Measurements from ENCODE around the gene PLA2G6.
"Not testable (repeated sequence)": the region's sequence is repeated elsewhere in the genome, so short reads cannot be mapped to it uniquely, and the experiment has no call there.

Gene PLA2G6

DNA sequence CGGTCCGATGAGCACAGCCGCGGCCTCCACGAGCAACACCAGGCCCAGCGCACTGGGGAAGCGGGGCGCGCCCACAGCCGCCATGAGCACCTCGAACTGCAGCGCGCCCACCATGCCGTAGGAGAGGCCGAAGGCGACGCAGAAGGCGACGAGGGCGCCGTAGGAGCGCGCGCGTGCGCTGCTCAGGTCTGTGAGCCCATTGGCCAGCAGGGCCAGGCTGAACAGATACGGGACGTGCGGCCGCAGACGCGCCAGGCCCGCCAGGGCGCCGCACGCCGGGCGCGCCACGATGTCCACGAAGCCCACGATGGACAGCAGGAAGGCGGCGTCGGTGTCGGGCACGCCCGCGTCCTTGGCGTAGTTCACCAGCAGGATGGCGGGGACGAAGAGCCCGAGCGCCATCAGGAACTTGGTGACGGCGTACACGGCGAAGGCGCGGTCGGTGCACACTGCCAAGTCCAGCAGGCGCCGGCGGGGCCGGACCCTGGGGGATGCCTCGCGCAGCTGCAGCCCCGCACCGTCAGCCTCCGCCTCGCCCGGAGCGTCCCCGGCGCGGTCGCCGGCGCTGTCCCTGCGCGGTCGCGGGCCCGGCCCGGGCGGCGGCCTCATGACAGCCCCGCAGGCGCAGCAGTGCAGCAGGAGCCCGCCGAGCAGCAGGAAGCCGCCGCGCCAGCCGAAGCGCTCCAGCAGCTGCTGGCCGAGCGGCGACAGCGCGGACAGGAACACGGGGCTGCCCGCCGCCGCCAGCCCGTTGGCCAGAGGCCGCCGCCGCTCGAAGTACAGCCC, 100.6 kb downstream of the PLA2G6 start:
- Histone ChIP-seq H3K4me3 (peak overlapping the region; percentile 45 to 49), H3K4me1 (peaks cover 0 to 28% (median 22%) of the 10 kb centered on the region in 4 donors), H3K27ac (peak overlapping the region; percentile 10 to 59), H3K27me3 (peaks cover 0 to 12% of the 10 kb centered on the region in 2 donors), H3K36me3 (peaks cover 0 to 25% (median 13%) of the 10 kb centered on the region in 3 donors), H3K9me3 (no peaks in the 10 kb centered on the region)
- intact Hi-C loops (cut with DNase I; ENCODE audit: low total_unique reads), result no loop called here
- DNase-seq, result no peak
- peak in 1 of 2 experiments; percentile 4 for TF ChIP-seq CTCF (IDR thresholded peaks at IDR 0.05)

DNA sequence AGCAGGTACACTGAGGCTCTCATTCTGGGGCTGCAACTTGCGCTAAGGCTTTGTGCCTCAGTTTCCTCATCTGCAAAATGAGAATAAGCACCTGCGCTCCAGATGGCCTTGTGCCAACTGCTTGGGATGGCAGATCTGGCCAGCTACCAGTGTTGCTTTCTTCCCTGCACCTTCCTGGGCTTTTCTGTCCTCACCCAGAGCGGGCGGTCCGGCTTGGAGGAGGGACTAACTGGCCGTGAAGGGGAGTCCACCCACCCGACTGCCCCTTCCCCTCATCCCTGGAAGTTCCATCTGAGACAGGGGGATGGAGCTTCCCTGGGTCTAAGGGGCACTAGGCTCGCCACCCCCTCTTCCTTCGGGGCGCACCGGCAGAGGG, 101.2 kb downstream of the PLA2G6 start:
- no peak for DNase-seq
- peaks cover 0 to 25% (median 13%) of the 10 kb centered on the region in 3 donors for H3K36me3 ChIP-seq
- no peaks in the 10 kb centered on the region for H3K9me3 ChIP-seq
- no peak for TF ChIP-seq CTCF (IDR thresholded peaks at IDR 0.05)
- intact Hi-C loops (cut with DNase I; ENCODE audit: low total_unique reads), result no loop called here
- H3K27me3 ChIP-seq, result peaks cover 0 to 12% of the 10 kb centered on the region in 2 donors
- H3K4me3 ChIP-seq, result peak overlapping the region; percentile 45 to 49
- peak overlapping the region in 1 of 2 donors; percentile 30 for H3K27ac ChIP-seq
- H3K4me1 ChIP-seq, result peaks cover 0 to 28% (median 22%) of the 10 kb centered on the region in 4 donors

GRCh38 chr22:38079804-38080203, 101.8 kb downstream of the PLA2G6 start:
- no peak overlapping the region for H3K4me3 ChIP-seq
- no peak for DNase-seq
- H3K4me1 ChIP-seq, result peaks cover 0 to 28% (median 22%) of the 10 kb centered on the region in 4 donors
- H3K36me3 ChIP-seq, result peaks cover 6 to 25% (median 13%) of the 10 kb centered on the region in 3 donors
- intact Hi-C loops (cut with DNase I; ENCODE audit: low total_unique reads), result no loop called here
- no peaks in the 10 kb centered on the region for H3K9me3 ChIP-seq
- TF ChIP-seq CTCF (IDR thresholded peaks at IDR 0.05), result no peak
- H3K27ac ChIP-seq, result no peak overlapping the region
- peaks cover 0 to 12% of the 10 kb centered on the region in 2 donors for H3K27me3 ChIP-seq

- H3K27ac ChIP-seq; intact Hi-C loops (cut with DNase I; ENCODE audit: low total_unique reads); H3K4me3 ChIP-seq; DNase-seq; H3K9me3 ChIP-seq: not testable (repeated sequence)
- Histone ChIP-seq H3K36me3 (peaks cover 12 to 29% (median 18%) of the 10 kb centered on the region in 3 donors), H3K27me3 (peaks cover 0 to 12% of the 10 kb centered on the region in 2 donors), H3K4me1 (peaks cover 0 to 28% (median 22%) of the 10 kb centered on the region in 4 donors)
Observed at GRCh38 chr22:38079208-38079607, 102.4 kb downstream of the PLA2G6 start.

DNA sequence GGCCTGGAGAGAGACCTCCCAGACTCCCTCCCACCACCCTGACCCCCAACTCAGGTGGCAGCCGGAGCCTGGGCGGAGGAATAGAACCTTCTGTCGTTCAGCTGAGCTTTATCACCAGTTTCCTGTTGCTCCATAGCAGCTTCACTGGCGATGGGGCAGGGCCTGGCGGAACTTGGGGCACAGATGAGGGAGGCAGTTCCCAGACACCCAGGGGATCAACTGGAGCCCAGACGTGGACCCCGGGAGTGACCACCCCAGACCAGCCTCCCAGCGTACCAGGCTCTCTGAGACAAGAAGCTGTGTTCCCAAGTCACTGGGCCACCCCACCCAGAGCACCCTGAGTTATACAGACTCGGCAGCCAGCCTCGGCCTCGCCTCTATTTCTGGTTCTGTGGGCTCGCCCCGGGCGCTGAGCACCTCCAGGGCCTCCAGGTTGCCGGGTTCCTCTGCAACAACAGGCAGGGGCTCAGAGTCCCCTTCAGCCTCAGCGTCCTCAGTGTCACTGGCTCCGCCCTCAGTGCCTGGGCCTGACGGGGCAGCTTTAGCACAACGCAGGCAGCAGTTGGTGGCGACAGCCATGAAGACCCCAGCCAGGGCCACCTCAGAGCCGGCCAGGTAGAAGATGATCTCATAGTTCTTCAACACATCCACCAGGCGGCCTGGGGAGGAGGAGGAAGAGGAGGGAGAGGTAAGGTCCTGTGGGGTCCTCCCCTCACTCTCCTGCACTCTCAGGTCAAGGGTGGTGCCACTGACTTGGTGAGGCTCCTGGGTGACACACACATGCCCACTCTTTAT, 103.4 kb downstream of the PLA2G6 start:
- Histone ChIP-seq H3K36me3 (peaks cover 22 to 39% (median 28%) of the 10 kb centered on the region in 3 donors), H3K9me3 (no peaks in the 10 kb centered on the region), H3K27ac (no peak overlapping the region), H3K4me1 (peaks cover 0 to 28% (median 22%) of the 10 kb centered on the region in 4 donors), H3K4me3 (no peak overlapping the region), H3K27me3 (peaks cover 0 to 12% of the 10 kb centered on the region in 2 donors)
- TF ChIP-seq CTCF (IDR thresholded peaks at IDR 0.05), result no peak
- no peak for DNase-seq
- intact Hi-C loops (cut with DNase I; ENCODE audit: low total_unique reads), result no loop called here

- Histone ChIP-seq H3K36me3 (peaks cover 28 to 45% (median 34%) of the 10 kb centered on the region in 3 donors), H3K27ac (no peak overlapping the region), H3K4me3 (no peak overlapping the region), H3K27me3 (peaks cover 0 to 10% of the 10 kb centered on the region in 2 donors), H3K4me1 (peaks cover 0 to 26% (median 19%) of the 10 kb centered on the region in 4 donors), H3K9me3 (no peaks in the 10 kb centered on the region)
- intact Hi-C loops (cut with DNase I; ENCODE audit: low total_unique reads), result no loop called here
- TF ChIP-seq CTCF (IDR thresholded peaks at IDR 0.05), result no peak
- DNase-seq, result no peak
Observed at GRCh38 chr22:38077595-38077994, 104.0 kb downstream of the PLA2G6 start.
